ENCODE measurements around the gene TTC7B. TPM values are rescaled to one million over a fixed set of nuclear protein-coding genes. Genes with fewer than 3 reads are reported as not detected.

The TTC7B gene
- total and polyA plus RNA-seq, 2 of the 13 experiments (the other 11 are each of a cell fraction or from before 2014, with no cell fraction given): 1.3 to 3.2 TPM

- 64% methylated on average over 8 of the region's 8 CpGs for WGBS (ENCODE audit: low lambda C conversion rate)
- Histone ChIP-seq H3K4me3 (replicated peaks in 1 of 3; ENCODE audit: insufficient read depth in 1 of 3, low read depth in 2 of 3, low read length in 3 of 3) (no peak overlapping the region), H4K20me1 (ENCODE audit: insufficient read depth, low read length) (no peaks in the 10 kb centered on the region), H2AFZ (ENCODE audit: low read length) (no peak overlapping the region), H3K9ac (ENCODE audit: insufficient read depth, low read depth, low read length) (no peak overlapping the region), H3K4me2 (ENCODE audit: low read depth, low read length) (no peak overlapping the region), H3K9me3 (ENCODE audit: low read length) (no peaks in the 10 kb centered on the region), H3K27me3 (ENCODE audit: control insufficient read depth in 1 of 2, insufficient read depth in 2 of 2, low read length in 2 of 2) (no peaks in the 10 kb centered on the region), H3K27ac (ENCODE audit: extremely low read length, insufficient read depth, low read length) (no peak overlapping the region), H3K36me3 (replicated peaks in 1 of 2; ENCODE audit: control insufficient read depth in 1 of 2, insufficient read depth in 2 of 2, low read length in 2 of 2) (no peaks in the 10 kb centered on the region), H3K4me1 (ENCODE audit: insufficient read depth, low read length) (peaks cover 13% of the 10 kb centered on the region), H3K79me2 (ENCODE audit: insufficient read depth, low read length) (no peaks in the 10 kb centered on the region)
- no peak for TF ChIP-seq ZFP36L1 (CRISPR knock-in tag; IDR thresholded peaks at IDR 0.05)
- no peak for TF ChIP-seq ZNF773 (CRISPR knock-in tag; IDR thresholded peaks at IDR 0.05; ENCODE audit: borderline replicate concordance)
- no peak for TF ChIP-seq ZNF841 (CRISPR knock-in tag; IDR thresholded peaks at IDR 0.05; ENCODE audit: borderline replicate concordance)
- no peak for TF ChIP-seq JUNB (CRISPR knock-in tag; IDR thresholded peaks at IDR 0.05; ENCODE audit: borderline replicate concordance)
- TF ChIP-seq ZSCAN21 (CRISPR knock-in tag; IDR thresholded peaks at IDR 0.05; ENCODE audit: borderline replicate concordance): no peak
- no peak for TF ChIP-seq HNRNPH1 (optimal IDR thresholded peaks at IDR 0.05; ENCODE audit: low read depth, low read length)
- no peak for TF ChIP-seq ZSCAN9 (CRISPR knock-in tag; IDR thresholded peaks at IDR 0.05; ENCODE audit: borderline replicate concordance)
- no peak for TF ChIP-seq KAT7 (CRISPR knock-in tag; IDR thresholded peaks at IDR 0.05; ENCODE audit: borderline replicate concordance)
- ChIA-PET CTCF (ENCODE audit: low intra/inter-chr PET ratio, low total read pairs) (no interaction called here), POLR2A (no interaction called here)
- ATAC-seq (no peak), DNase-seq (ENCODE audit: low spot score) (no peak), FAIRE-seq (no peak)
- intact Hi-C loops (cut with micrococcal nuclease; ENCODE audit: unreplicated experiment) (no loop called here), in situ Hi-C loops (cut with HindIII; ENCODE audit: extremely low pct_ligation_motif_present, low pct_unique_long_range_greater_than_20kb) (no loop called here)
- BruUV-seq (replicated peaks): no TSS peak
Observed at GRCh38 chr14:90619911-90620310, 196.3 kb downstream of the TTC7B start.

GRCh38 chr14:90617961-90618360 is 198.3 kb downstream of the TTC7B start:
- no peak overlapping the region for H3K4me2 ChIP-seq (ENCODE audit: low read depth, low read length)
- no peaks in the 10 kb centered on the region for H3K36me3 ChIP-seq (replicated peaks in 1 of 2; ENCODE audit: control insufficient read depth in 1 of 2, insufficient read depth in 2 of 2, low read length in 2 of 2)
- no peak overlapping the region for H3K27ac ChIP-seq (ENCODE audit: extremely low read length, insufficient read depth, low read length)
- BruUV-seq (replicated peaks): no TSS peak
- intact Hi-C loops (cut with micrococcal nuclease; ENCODE audit: unreplicated experiment) (no loop called here), in situ Hi-C loops (cut with HindIII; ENCODE audit: extremely low pct_ligation_motif_present, low pct_unique_long_range_greater_than_20kb) (no loop called here)
- DNase-seq (ENCODE audit: low spot score) (no peak), ATAC-seq (no peak), FAIRE-seq (no peak)
- H3K4me3 ChIP-seq (replicated peaks in 1 of 3; ENCODE audit: insufficient read depth in 1 of 3, low read depth in 2 of 3, low read length in 3 of 3): no peak overlapping the region
- H4K20me1 ChIP-seq (ENCODE audit: insufficient read depth, low read length): no peaks in the 10 kb centered on the region
- WGBS (ENCODE audit: low lambda C conversion rate): 47% methylated on average over 7 of the region's 7 CpGs
- no peaks in the 10 kb centered on the region for H3K27me3 ChIP-seq (ENCODE audit: control insufficient read depth in 1 of 2, insufficient read depth in 2 of 2, low read length in 2 of 2)
- H3K9ac ChIP-seq (ENCODE audit: insufficient read depth, low read depth, low read length): no peak overlapping the region
- H3K79me2 ChIP-seq (ENCODE audit: insufficient read depth, low read length): no peaks in the 10 kb centered on the region
- ChIA-PET CTCF (ENCODE audit: low intra/inter-chr PET ratio, low total read pairs) (no interaction called here), POLR2A (no interaction called here)
- no peaks in the 10 kb centered on the region for H3K4me1 ChIP-seq (ENCODE audit: insufficient read depth, low read length)
- H2AFZ ChIP-seq (ENCODE audit: low read length): no peak overlapping the region
- no peaks in the 10 kb centered on the region for H3K9me3 ChIP-seq (ENCODE audit: low read length)
- no peak for TF ChIP-seq ZNF503 (CRISPR knock-in tag; IDR thresholded peaks at IDR 0.05)
- TF ChIP-seq TIGD3 (CRISPR knock-in tag; IDR thresholded peaks at IDR 0.05; ENCODE audit: borderline replicate concordance): no peak
- no peak for TF ChIP-seq GMEB2 (CRISPR knock-in tag; IDR thresholded peaks at IDR 0.05; ENCODE audit: low read depth)
- no peak for TF ChIP-seq DNMT3B (CRISPR knock-in tag; conservative IDR thresholded peaks at IDR 0.05)
- TF ChIP-seq FOXA3 (CRISPR knock-in tag; IDR thresholded peaks at IDR 0.05): no peak
- no peak for TF ChIP-seq YEATS4 (CRISPR knock-in tag; IDR thresholded peaks at IDR 0.05; ENCODE audit: borderline replicate concordance)
- TF ChIP-seq ATF1 (CRISPR knock-in tag; IDR thresholded peaks at IDR 0.05): no peak
- TF ChIP-seq ZNF501 (CRISPR knock-in tag; IDR thresholded peaks at IDR 0.05): no peak
- TF ChIP-seq KLF13 (CRISPR knock-in tag; IDR thresholded peaks at IDR 0.05): no peak
